Measurements from ENCODE around the gene SRBD1. TPM values are rescaled to one million over a fixed set of nuclear protein-coding genes. Genes with fewer than 3 reads are reported as not detected.
A peak's percentile ranks its signal among the peaks of the same experiment; 100 is the strongest.

SRBD1 gene
- total RNA-seq, 1 experiment from 2014 or later = 19.8 TPM

- ATAC-seq = no peak
- Histone ChIP-seq H3K79me2 (ENCODE audit: low read length) (no peaks in the 10 kb centered on the region), H3K9ac (ENCODE audit: low read length) (no peak overlapping the region), H3K4me3 (ENCODE audit: low read length) (no peak overlapping the region), H3F3A (ENCODE audit: low read length, unreplicated experiment) (no peaks in the 10 kb centered on the region), H3K4me2 (ENCODE audit: low read length) (no peak overlapping the region), H3K9me2 (replicated peaks; ENCODE audit: low read length) (no peaks in the 10 kb centered on the region), H2AFZ (ENCODE audit: low read length) (no peak overlapping the region), H3K36me3 (ENCODE audit: low read depth, low read length) (no peaks in the 10 kb centered on the region), H3K27me3 (ENCODE audit: low read length) (no peaks in the 10 kb centered on the region), H3K9me3 (ENCODE audit: low read length) (no peaks in the 10 kb centered on the region), H4K20me1 (ENCODE audit: low read length) (no peaks in the 10 kb centered on the region), H3K27ac (ENCODE audit: low read length) (peak overlapping the region; percentile 36; the same call in 1 of the 2 replicates), H3K4me1 (ENCODE audit: insufficient read depth, low read length) (peaks cover 21% of the 10 kb centered on the region)
- ChIA-PET CTCF (interaction anchor here (1.0 kb wide), 1 partner anchor 125 kb away, joined by 3 read pairs; no protein-coding TSS in a partner anchor), POLR2A (ENCODE audit: unreplicated experiment) (no interaction called here)
- intact Hi-C loops (cut with micrococcal nuclease) = no loop called here
- DNase-seq = no peak
- BruUV-seq (replicated peaks) = no TSS peak
- TF ChIP-seq CTCF (conservative IDR thresholded peaks at IDR 0.05; ENCODE audit: low read depth, low read length) (no peak), EZH2 (IDR thresholded peaks at IDR 0.05; ENCODE audit: low read length, unreplicated experiment) (no peak), EZH2phosphoT487 (IDR thresholded peaks at IDR 0.05; ENCODE audit: borderline replicate concordance, low read length) (no peak)
Measured at GRCh38 chr2:45459860-45460259, 151.2 kb downstream of the SRBD1 start.

- no peaks in the 10 kb centered on the region for H3K9me3 ChIP-seq (ENCODE audit: low read length)
- H3K9ac ChIP-seq (ENCODE audit: low read length) = no peak overlapping the region
- CTCF ChIA-PET = interaction anchor here (1.0 kb wide), 1 partner anchor 126 kb away, joined by 3 read pairs; no protein-coding TSS in a partner anchor
- H3K27ac ChIP-seq (ENCODE audit: low read length) = peak overlapping the region; percentile 36
- BruUV-seq (replicated peaks) = no TSS peak
- no peaks in the 10 kb centered on the region for H3K79me2 ChIP-seq (ENCODE audit: low read length)
- intact Hi-C loops (cut with micrococcal nuclease) = no loop called here
- H3K9me2 ChIP-seq (replicated peaks; ENCODE audit: low read length) = no peaks in the 10 kb centered on the region
- POLR2A ChIA-PET (ENCODE audit: unreplicated experiment) = no interaction called here
- DNase-seq = peak; percentile 86
- H3F3A ChIP-seq (ENCODE audit: low read length, unreplicated experiment) = no peaks in the 10 kb centered on the region
- ATAC-seq = peak; percentile 99
- H3K4me2 ChIP-seq (ENCODE audit: low read length) = peak overlapping the region; percentile 57
- H3K36me3 ChIP-seq (ENCODE audit: low read depth, low read length) = no peaks in the 10 kb centered on the region
- H3K27me3 ChIP-seq (ENCODE audit: low read length) = no peaks in the 10 kb centered on the region
- peak overlapping the region; percentile 64 for H2AFZ ChIP-seq (ENCODE audit: low read length)
- TF ChIP-seq CTCF (conservative IDR thresholded peaks at IDR 0.05; ENCODE audit: low read depth, low read length) (no peak), EZH2phosphoT487 (IDR thresholded peaks at IDR 0.05; ENCODE audit: borderline replicate concordance, low read length) (no peak), EZH2 (IDR thresholded peaks at IDR 0.05; ENCODE audit: low read length, unreplicated experiment) (no peak)
- H3K4me3 ChIP-seq (ENCODE audit: low read length) = no peak overlapping the region
- no peaks in the 10 kb centered on the region for H4K20me1 ChIP-seq (ENCODE audit: low read length)
- H3K4me1 ChIP-seq (ENCODE audit: insufficient read depth, low read length) = peaks cover 21% of the 10 kb centered on the region
Measured at GRCh38 chr2:45458909-45459563, 152.0 kb downstream of the SRBD1 start.

- no peaks in the 10 kb centered on the region for H3K36me3 ChIP-seq (ENCODE audit: low read depth, low read length)
- H3K9me3 ChIP-seq (ENCODE audit: low read length) = no peaks in the 10 kb centered on the region
- no peak overlapping the region for H3K4me3 ChIP-seq (ENCODE audit: low read length)
- H4K20me1 ChIP-seq (ENCODE audit: low read length) = no peaks in the 10 kb centered on the region
- no TSS peak for BruUV-seq (replicated peaks)
- ATAC-seq (no peak), DNase-seq (no peak)
- H3K9me2 ChIP-seq (replicated peaks; ENCODE audit: low read length) = no peaks in the 10 kb centered on the region
- H3F3A ChIP-seq (ENCODE audit: low read length, unreplicated experiment) = no peaks in the 10 kb centered on the region
- no peak for TF ChIP-seq EZH2 (IDR thresholded peaks at IDR 0.05; ENCODE audit: low read length, unreplicated experiment)
- TF ChIP-seq CTCF (conservative IDR thresholded peaks at IDR 0.05; ENCODE audit: low read depth, low read length) = no peak
- no peak for TF ChIP-seq EZH2phosphoT487 (IDR thresholded peaks at IDR 0.05; ENCODE audit: borderline replicate concordance, low read length)
- no peaks in the 10 kb centered on the region for H3K27me3 ChIP-seq (ENCODE audit: low read length)
- H3K4me2 ChIP-seq (ENCODE audit: low read length) = no peak overlapping the region
- ChIA-PET CTCF (no interaction called here), POLR2A (ENCODE audit: unreplicated experiment) (no interaction called here)
- H3K79me2 ChIP-seq (ENCODE audit: low read length) = no peaks in the 10 kb centered on the region
- no peak overlapping the region for H2AFZ ChIP-seq (ENCODE audit: low read length)
- intact Hi-C loops (cut with micrococcal nuclease) = no loop called here
- H3K4me1 ChIP-seq (ENCODE audit: insufficient read depth, low read length) = peaks cover 21% of the 10 kb centered on the region
- H3K27ac ChIP-seq (ENCODE audit: low read length) = no peak overlapping the region
- no peak overlapping the region for H3K9ac ChIP-seq (ENCODE audit: low read length)
Measured at GRCh38 chr2:45457211-45457945, 153.7 kb downstream of the SRBD1 start.

All from PC-3 (cell line).